ENCODE measurements around the gene KIAA0586. TPM values are rescaled to one million over a fixed set of nuclear protein-coding genes. Genes with fewer than 3 reads are reported as not detected.
"Not testable (repeated sequence)": the region's sequence is repeated elsewhere in the genome, so short reads cannot be mapped to it uniquely, and the experiment has no call there.

Gene KIAA0586
- total RNA-seq, 2 experiments from 2014 or later, result 24.1 to 27.7 TPM

- Mint-ChIP-seq H3K4me1 (peaks cover 8% of the 10 kb centered on the region), H3K4me3 (no peak overlapping the region), H3K36me3 (peaks cover 20% of the 10 kb centered on the region), H3K27ac (no peak overlapping the region), H3K9me3 (ENCODE audit: low read depth) (no peaks in the 10 kb centered on the region), H3K27me3 (no peaks in the 10 kb centered on the region)
- ATAC-seq, result no peak
- CTCF ChIA-PET, result interaction anchor here (1.8 kb wide), 1 partner anchor 12 kb away, joined by 4 read pairs; no protein-coding TSS in a partner anchor
- DNase-seq, result no peak
Observed at GRCh38 chr14:58476320-58476719, 48.8 kb downstream of the KIAA0586 start.

- ATAC-seq (no peak), DNase-seq (no peak)
- no peak overlapping the region for H3K27ac Mint-ChIP-seq
- H3K9me3 Mint-ChIP-seq (ENCODE audit: low read depth), result no peaks in the 10 kb centered on the region
- H3K4me3 Mint-ChIP-seq, result no peak overlapping the region
- peaks cover 20% of the 10 kb centered on the region for H3K36me3 Mint-ChIP-seq
- H3K4me1 Mint-ChIP-seq, result peaks cover 8% of the 10 kb centered on the region
- H3K27me3 Mint-ChIP-seq, result no peaks in the 10 kb centered on the region
- CTCF ChIA-PET, result interaction anchor here (1.8 kb wide), 1 partner anchor 11 kb away, joined by 4 read pairs; no protein-coding TSS in a partner anchor
Observed at GRCh38 chr14:58477653-58478052, 50.1 kb downstream of the KIAA0586 start.

GRCh38 chr14:58478329-58478728 lies 50.8 kb downstream of the KIAA0586 start:
- H3K27me3 Mint-ChIP-seq; H3K27ac Mint-ChIP-seq; ATAC-seq; H3K9me3 Mint-ChIP-seq (ENCODE audit: low read depth); H3K4me3 Mint-ChIP-seq; DNase-seq; CTCF ChIA-PET; H3K4me1 Mint-ChIP-seq: not testable (repeated sequence)
- H3K36me3 Mint-ChIP-seq, result peaks cover 20% of the 10 kb centered on the region

GRCh38 chr14:58479975-58480374 lies 52.5 kb downstream of the KIAA0586 start:
- Mint-ChIP-seq H3K36me3 (peaks cover 18% of the 10 kb centered on the region), H3K4me1 (peaks cover 8% of the 10 kb centered on the region), H3K27me3 (no peaks in the 10 kb centered on the region), H3K27ac (no peak overlapping the region), H3K4me3 (no peak overlapping the region), H3K9me3 (ENCODE audit: low read depth) (no peaks in the 10 kb centered on the region)
- no peak for DNase-seq
- CTCF ChIA-PET, result no interaction called here
- no peak for ATAC-seq

- Mint-ChIP-seq H3K4me1 (peaks cover 9% of the 10 kb centered on the region), H3K9me3 (ENCODE audit: low read depth) (peaks cover 3% of the 10 kb centered on the region), H3K36me3 (peaks cover 21% of the 10 kb centered on the region), H3K27ac (no peak overlapping the region), H3K4me3 (no peak overlapping the region), H3K27me3 (no peaks in the 10 kb centered on the region)
- ATAC-seq, result no peak
- CTCF ChIA-PET, result interaction anchor here (1.3 kb wide), 1 partner anchor 18 kb away, joined by 3 read pairs; no protein-coding TSS in a partner anchor
- DNase-seq, result no peak
Observed at GRCh38 chr14:58484176-58484575, 56.7 kb downstream of the KIAA0586 start.

GRCh38 chr14:58488550-58488949 lies 61.0 kb downstream of the KIAA0586 start:
- CTCF ChIA-PET, result interaction anchor here (1.2 to 1.5 kb wide), 2 partner anchors 12 to 13 kb away, joined by 4 to 6 read pairs; no protein-coding TSS in a partner anchor
- H3K27me3 Mint-ChIP-seq, result no peaks in the 10 kb centered on the region
- H3K9me3 Mint-ChIP-seq (ENCODE audit: low read depth), result peaks cover 3% of the 10 kb centered on the region
- peaks cover 21% of the 10 kb centered on the region for H3K36me3 Mint-ChIP-seq
- no peak overlapping the region for H3K4me3 Mint-ChIP-seq
- no peak for ATAC-seq
- peak; percentile 43 for DNase-seq
- H3K4me1 Mint-ChIP-seq, result peaks cover 12% of the 10 kb centered on the region
- peak overlapping the region; percentile 58 for H3K27ac Mint-ChIP-seq

- no peak for DNase-seq
- Mint-ChIP-seq H3K9me3 (ENCODE audit: low read depth) (no peaks in the 10 kb centered on the region), H3K4me3 (no peak overlapping the region), H3K4me1 (peaks cover 12% of the 10 kb centered on the region), H3K27ac (no peak overlapping the region), H3K36me3 (peaks cover 13% of the 10 kb centered on the region), H3K27me3 (no peaks in the 10 kb centered on the region)
- CTCF ChIA-PET, result no interaction called here
- no peak for ATAC-seq
Observed at GRCh38 chr14:58491593-58491992, 64.1 kb downstream of the KIAA0586 start.

- CTCF ChIA-PET, result no interaction called here
- Mint-ChIP-seq H3K4me3 (no peak overlapping the region), H3K9me3 (ENCODE audit: low read depth) (no peaks in the 10 kb centered on the region), H3K27me3 (no peaks in the 10 kb centered on the region), H3K27ac (no peak overlapping the region), H3K4me1 (peaks cover 12% of the 10 kb centered on the region), H3K36me3 (peaks cover 11% of the 10 kb centered on the region)
- ATAC-seq, result no peak
- no peak for DNase-seq
Observed at GRCh38 chr14:58492044-58492443, 64.5 kb downstream of the KIAA0586 start.

- H3K27me3 Mint-ChIP-seq, result no peaks in the 10 kb centered on the region
- no peaks in the 10 kb centered on the region for H3K36me3 Mint-ChIP-seq
- peak; percentile 75 for ATAC-seq
- DNase-seq, result no peak
- H3K4me3 Mint-ChIP-seq, result no peak overlapping the region
- H3K9me3 Mint-ChIP-seq (ENCODE audit: low read depth), result no peaks in the 10 kb centered on the region
- no peaks in the 10 kb centered on the region for H3K4me1 Mint-ChIP-seq
- H3K27ac Mint-ChIP-seq, result no peak overlapping the region
- CTCF ChIA-PET, result interaction anchor here (1.0 to 2.4 kb wide), 19 partner anchors 10 to 990 kb away, joined by 3 to 13 read pairs (median 3); no protein-coding TSS in a partner anchor
Observed at GRCh38 chr14:58501214-58501816, 73.8 kb downstream of the KIAA0586 start.

- Mint-ChIP-seq H3K9me3 (ENCODE audit: low read depth) (no peaks in the 10 kb centered on the region), H3K4me1 (no peaks in the 10 kb centered on the region), H3K4me3 (no peak overlapping the region), H3K27me3 (no peaks in the 10 kb centered on the region), H3K27ac (no peak overlapping the region), H3K36me3 (peaks cover 25% of the 10 kb centered on the region)
- ATAC-seq, result no peak
- DNase-seq, result no peak
- CTCF ChIA-PET, result no interaction called here
Observed at GRCh38 chr14:58513272-58513671, 85.8 kb downstream of the KIAA0586 start.

GRCh38 chr14:58517592-58517991 lies 90.1 kb downstream of the KIAA0586 start:
- Mint-ChIP-seq H3K4me3 (no peak overlapping the region), H3K36me3 (peaks cover 31% of the 10 kb centered on the region), H3K4me1 (no peaks in the 10 kb centered on the region), H3K9me3 (ENCODE audit: low read depth) (no peaks in the 10 kb centered on the region), H3K27ac (no peak overlapping the region), H3K27me3 (no peaks in the 10 kb centered on the region)
- ATAC-seq, result no peak
- CTCF ChIA-PET, result no interaction called here
- no peak for DNase-seq

- H3K4me3 Mint-ChIP-seq; H3K27ac Mint-ChIP-seq; H3K9me3 Mint-ChIP-seq (ENCODE audit: low read depth); DNase-seq; CTCF ChIA-PET; ATAC-seq; H3K4me1 Mint-ChIP-seq; H3K27me3 Mint-ChIP-seq: not testable (repeated sequence)
- H3K36me3 Mint-ChIP-seq, result peaks cover 24% of the 10 kb centered on the region
Observed at GRCh38 chr14:58525691-58526090, 98.2 kb downstream of the KIAA0586 start.

- peaks cover 2% of the 10 kb centered on the region for H3K9me3 Mint-ChIP-seq (ENCODE audit: low read depth)
- ATAC-seq (no peak), DNase-seq (no peak)
- H3K4me3 Mint-ChIP-seq, result no peak overlapping the region
- H3K27me3 Mint-ChIP-seq, result no peaks in the 10 kb centered on the region
- no peak overlapping the region for H3K27ac Mint-ChIP-seq
- CTCF ChIA-PET, result interaction anchor here (0.8 kb wide), 1 partner anchor 32 kb away, joined by 3 read pairs; no protein-coding TSS in a partner anchor
- H3K4me1 Mint-ChIP-seq, result no peaks in the 10 kb centered on the region
- H3K36me3 Mint-ChIP-seq, result peaks cover 2% of the 10 kb centered on the region
Observed at GRCh38 chr14:58533446-58533845, 105.9 kb downstream of the KIAA0586 start.

GRCh38 chr14:58535044-58535443 lies 107.5 kb downstream of the KIAA0586 start:
- Mint-ChIP-seq H3K4me1 (no peaks in the 10 kb centered on the region), H3K27ac (no peak overlapping the region), H3K27me3 (no peaks in the 10 kb centered on the region), H3K36me3 (peaks cover 3% of the 10 kb centered on the region), H3K9me3 (ENCODE audit: low read depth) (no peaks in the 10 kb centered on the region), H3K4me3 (no peak overlapping the region)
- no peak for DNase-seq
- no peak for ATAC-seq
- CTCF ChIA-PET, result no interaction called here
